Caki2 (cell line): ENCODE measurements around the gene IFT57. TPM values are rescaled to one million over a fixed set of nuclear protein-coding genes. Genes with fewer than 3 reads are reported as not detected.

Experiments
- DNase-seq: peaks from one replicate; pipeline ENCODE4 v3.0.0-alpha.2; 2015; ENCODE audit warnings: low read depth
- in situ Hi-C: cut with HindIII; loops from 2 replicates; pipeline ENCODE4 v1.10.0; 2016; ENCODE audit warnings: low sequenced_read_pairs, low pct_unique_long_range_greater_than_20kb, mixed read lengths
- total RNA-seq: library from RNA; depleted of rRNA; stranded (reverse); fragments of >200 nt; shearing (Covaris generic); gene quantifications from 2 replicates; pipeline ENCODE4 v1.2.3, GENCODE V29; 2014; ENCODE audit warnings: low replicate concordance; rRNA removed

Gene IFT57
- total RNA-seq, 1 experiment from 2014 or later: 66.1 TPM

- no peak for DNase-seq
- in situ Hi-C loops: no loop called here
Observed at GRCh38 chr3:108117241-108117775, 104.9 kb downstream of the IFT57 start.

GRCh38 chr3:108114423-108115065 lies 107.7 kb downstream of the IFT57 start:
- in situ Hi-C loops: no loop called here
- DNase-seq: no peak

- in situ Hi-C loops: no loop called here
- DNase-seq: no peak
Observed at GRCh38 chr3:108113975-108114374, 108.2 kb downstream of the IFT57 start.

- in situ Hi-C loops: no loop called here
- no peak for DNase-seq
Observed at GRCh38 chr3:108110934-108111333, 111.3 kb downstream of the IFT57 start.

Other genes starting within 250 kb of the IFT57 start
- 31.8 and 62.4 TPM in 2 replicates for gene CD47, start 131.4 kb downstream of the IFT57 start, total RNA-seq
- not detected in 2 replicates for gene HHLA2, start 74.1 kb upstream of the IFT57 start, total RNA-seq